ENCODE data around the gene CALD1. TPM values are rescaled to one million over a fixed set of nuclear protein-coding genes. Genes with fewer than 3 reads are reported as not detected.

Gene CALD1
- total RNA-seq, 3 donors from 2014 or later = 40.3 to 1,241 (median 134) TPM

GRCh38 chr7:134827889-134828288, 48.5 kb downstream of the CALD1 start:
- Histone ChIP-seq H3K4me3 (no peak overlapping the region), H3K9me3 (no peaks in the 10 kb centered on the region), H3K36me3 (ENCODE audit: low read depth) (no peaks in the 10 kb centered on the region), H3K4me1 (ENCODE audit: low read depth) (no peaks in the 10 kb centered on the region)
- peak; percentile 31 for ATAC-seq
- intact Hi-C loops (cut with DNase I, micrococcal nuclease) = no loop called here
- DNase-seq = no peak
- TF ChIP-seq, protein P1, sequence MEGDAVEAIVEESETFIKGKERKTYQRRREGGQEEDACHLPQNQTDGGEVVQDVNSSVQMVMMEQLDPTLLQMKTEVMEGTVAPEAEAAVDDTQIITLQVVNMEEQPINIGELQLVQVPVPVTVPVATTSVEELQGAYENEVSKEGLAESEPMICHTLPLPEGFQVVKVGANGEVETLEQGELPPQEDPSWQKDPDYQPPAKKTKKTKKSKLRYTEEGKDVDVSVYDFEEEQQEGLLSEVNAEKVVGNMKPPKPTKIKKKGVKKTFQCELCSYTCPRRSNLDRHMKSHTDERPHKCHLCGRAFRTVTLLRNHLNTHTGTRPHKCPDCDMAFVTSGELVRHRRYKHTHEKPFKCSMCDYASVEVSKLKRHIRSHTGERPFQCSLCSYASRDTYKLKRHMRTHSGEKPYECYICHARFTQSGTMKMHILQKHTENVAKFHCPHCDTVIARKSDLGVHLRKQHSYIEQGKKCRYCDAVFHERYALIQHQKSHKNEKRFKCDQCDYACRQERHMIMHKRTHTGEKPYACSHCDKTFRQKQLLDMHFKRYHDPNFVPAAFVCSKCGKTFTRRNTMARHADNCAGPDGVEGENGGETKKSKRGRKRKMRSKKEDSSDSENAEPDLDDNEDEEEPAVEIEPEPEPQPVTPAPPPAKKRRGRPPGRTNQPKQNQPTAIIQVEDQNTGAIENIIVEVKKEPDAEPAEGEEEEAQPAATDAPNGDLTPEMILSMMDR (IDR thresholded peaks at IDR 0.05) = no peak

GRCh38 chr7:134828361-134828760, 48.9 kb downstream of the CALD1 start:
- Histone ChIP-seq H3K9me3 (no peaks in the 10 kb centered on the region), H3K36me3 (ENCODE audit: low read depth) (no peaks in the 10 kb centered on the region), H3K4me3 (no peak overlapping the region), H3K4me1 (ENCODE audit: low read depth) (no peaks in the 10 kb centered on the region)
- TF ChIP-seq, protein P1 (IDR thresholded peaks at IDR 0.05) = no peak
- ATAC-seq (no peak), DNase-seq (no peak)
- intact Hi-C loops (cut with DNase I, micrococcal nuclease) = no loop called here

GRCh38 chr7:134829380-134829986, 50.0 kb downstream of the CALD1 start:
- Histone ChIP-seq H3K36me3 (ENCODE audit: low read depth) (no peaks in the 10 kb centered on the region), H3K4me1 (ENCODE audit: low read depth) (no peaks in the 10 kb centered on the region), H3K4me3 (no peak overlapping the region), H3K9me3 (no peaks in the 10 kb centered on the region)
- ATAC-seq (no peak), DNase-seq (no peak)
- intact Hi-C loops (cut with DNase I, micrococcal nuclease) = no loop called here
- TF ChIP-seq, protein P1 (IDR thresholded peaks at IDR 0.05) = no peak

DNA sequence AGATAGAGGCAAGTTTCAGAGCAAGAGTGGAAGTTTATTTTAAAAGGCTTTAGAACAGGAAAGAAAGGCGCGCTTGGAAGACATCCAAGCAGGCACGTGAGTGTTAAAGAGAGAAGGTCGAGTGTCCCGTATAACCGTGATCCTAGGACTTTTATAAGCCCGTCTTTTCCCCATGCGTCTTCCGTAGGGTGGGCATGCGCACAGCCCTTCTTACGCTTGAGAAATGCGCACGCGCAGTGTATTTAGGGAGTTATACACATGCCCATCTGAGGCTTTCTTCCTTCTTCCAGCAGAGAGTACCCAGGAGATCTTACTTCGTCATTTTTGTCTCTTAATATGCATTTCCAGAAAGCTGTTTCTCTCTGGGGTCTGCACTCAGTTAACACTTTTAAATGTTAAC, 52.4 kb downstream of the CALD1 start:
- no peaks in the 10 kb centered on the region for H3K36me3 ChIP-seq (ENCODE audit: low read depth)
- ATAC-seq (no peak), DNase-seq (peak in 1 of 3 donors; percentile 29)
- H3K9me3 ChIP-seq = no peaks in the 10 kb centered on the region
- TF ChIP-seq, protein P1 (IDR thresholded peaks at IDR 0.05) = no peak
- H3K4me3 ChIP-seq = no peak overlapping the region
- intact Hi-C loops (cut with DNase I, micrococcal nuclease) = no loop called here
- H3K4me1 ChIP-seq (ENCODE audit: low read depth) = no peaks in the 10 kb centered on the region

GRCh38 chr7:134832367-134832766, 52.9 kb downstream of the CALD1 start:
- TF ChIP-seq, protein P1 (IDR thresholded peaks at IDR 0.05) = no peak
- H3K4me1 ChIP-seq (ENCODE audit: low read depth) = no peaks in the 10 kb centered on the region
- H3K4me3 ChIP-seq = no peak overlapping the region
- intact Hi-C loops (cut with DNase I, micrococcal nuclease) = no loop called here
- ATAC-seq (no peak), DNase-seq (no peak)
- no peaks in the 10 kb centered on the region for H3K9me3 ChIP-seq
- H3K36me3 ChIP-seq (ENCODE audit: low read depth) = no peaks in the 10 kb centered on the region
